Activated CD4-positive, alpha-beta T cell treated with anti-CD3 and anti-CD28 coated beads for 36 hours (primary cell): ENCODE measurements around the gene IFT88. TPM values are rescaled to one million over a fixed set of nuclear protein-coding genes. Genes with fewer than 3 reads are reported as not detected.

Experiments
- ATAC-seq: fragments of 200-7000 bp; cut with Tn5 transposase; one replicate; pipeline ENCODE4 v1.10.0; 2021; ENCODE audit warnings: mild to moderate bottlenecking, moderate library complexity
- CTCF ChIA-PET: fragments of 350-600 bp; sonication (Branson Sonifier 250); formaldehyde crosslinking; loops from one replicate; lab custom pipeline; 2021; ENCODE audit warnings: antibody characterized with exemption; lab: Charles Lee
- POLR2A ChIA-PET: fragments of 350-600 bp; sonication (Branson Sonifier 250); formaldehyde crosslinking; loops from one replicate; lab custom pipeline; 2021; ENCODE audit warnings: antibody characterized with exemption, inconsistent platforms; lab: Charles Lee
- DNase-seq: peaks from one replicate; pipeline ENCODE4 v3.0.0-alpha.2; 2020
- H3K27ac Mint-ChIP-seq: one replicate; pipeline ENCODE4 v1.8.0; 2021; ENCODE audit warnings: mixed read lengths
- H3K27me3 Mint-ChIP-seq: one replicate; pipeline ENCODE4 v1.8.0; 2021; ENCODE audit warnings: mixed read lengths
- H3K36me3 Mint-ChIP-seq: one replicate; pipeline ENCODE4 v1.8.0; 2021; ENCODE audit warnings: low read depth, mixed read lengths
- H3K4me1 Mint-ChIP-seq: one replicate; pipeline ENCODE4 v1.8.0; 2021; ENCODE audit warnings: mixed read lengths
- H3K4me3 Mint-ChIP-seq: one replicate; pipeline ENCODE4 v1.8.0; 2021; ENCODE audit warnings: mild to moderate bottlenecking, moderate library complexity, mixed read lengths
- H3K9me3 Mint-ChIP-seq: one replicate; pipeline ENCODE4 v1.8.0; 2021; ENCODE audit warnings: low read depth, mixed read lengths
- intact Hi-C, 2 experiments: fragments of 100-400 bp; cut with DNase I in 1 of 2; cut with micrococcal nuclease in 1 of 2; formaldehyde crosslinking; loops; one replicate each; pipeline versions ENCODE4 v1.14.2 to v1.15.1; 2022 to 2024; cut with DNase I, micrococcal nuclease
- total RNA-seq, 2 experiments: library from RNA; stranded (reverse); gene quantifications; one replicate each; pipeline ENCODE4 v1.2.3, GENCODE V29; 2021

IFT88 gene
- total RNA-seq, 2 experiments from 2014 or later, result 4.7 to 4.8 TPM

- ATAC-seq, result no peak
- Mint-ChIP-seq H3K9me3 (no peaks in the 10 kb centered on the region), H3K27ac (no peak overlapping the region), H3K4me3 (no peak overlapping the region), H3K27me3 (no peaks in the 10 kb centered on the region), H3K4me1 (no peaks in the 10 kb centered on the region), H3K36me3 (peaks cover 4% of the 10 kb centered on the region)
- no peak for DNase-seq
- POLR2A ChIA-PET, result no interaction called here
- intact Hi-C loops, result no loop called here
- CTCF ChIA-PET, result interaction anchor here (0.6 kb wide), 1 partner anchor 131 kb away, joined by 3 read pairs; no protein-coding TSS in a partner anchor
Measured at GRCh38 chr13:20633802-20634201, 66.8 kb downstream of the IFT88 start.

DNA sequence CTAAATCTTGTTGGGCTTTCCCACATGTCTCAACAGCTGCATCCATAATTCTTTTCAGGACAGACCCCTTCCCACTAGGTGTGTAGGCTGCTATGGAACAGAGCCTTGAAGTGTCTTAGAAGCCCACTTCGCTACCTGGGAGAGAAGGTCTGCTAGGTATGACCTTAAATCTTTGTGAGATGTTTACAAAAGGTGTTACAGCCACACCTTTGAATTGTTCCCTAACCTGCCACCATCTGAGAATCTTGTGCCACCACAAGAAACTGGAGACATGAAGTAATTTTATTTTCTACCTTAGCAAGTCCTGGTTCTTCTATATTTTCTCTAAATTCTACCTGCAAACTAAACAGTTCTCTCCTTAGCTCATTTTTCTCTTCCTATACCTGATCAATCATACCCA is 69.1 kb downstream of the IFT88 start:
- H3K4me1 Mint-ChIP-seq, result no peaks in the 10 kb centered on the region
- no peaks in the 10 kb centered on the region for H3K27me3 Mint-ChIP-seq
- CTCF ChIA-PET, result no interaction called here
- no peak for DNase-seq
- no peak overlapping the region for H3K27ac Mint-ChIP-seq
- POLR2A ChIA-PET, result no interaction called here
- ATAC-seq, result no peak
- H3K36me3 Mint-ChIP-seq, result peaks cover 2% of the 10 kb centered on the region
- intact Hi-C loops, result no loop called here
- H3K9me3 Mint-ChIP-seq, result no peaks in the 10 kb centered on the region
- no peak overlapping the region for H3K4me3 Mint-ChIP-seq

- DNase-seq, result no peak
- ATAC-seq, result no peak
- ChIA-PET POLR2A (no interaction called here), CTCF (interaction anchor here (0.9 kb wide), 1 partner anchor 14 kb away, joined by 3 read pairs; no protein-coding TSS in a partner anchor)
- Mint-ChIP-seq H3K4me3 (no peak overlapping the region), H3K27me3 (no peaks in the 10 kb centered on the region), H3K9me3 (no peaks in the 10 kb centered on the region), H3K4me1 (no peaks in the 10 kb centered on the region), H3K27ac (no peak overlapping the region), H3K36me3 (no peaks in the 10 kb centered on the region)
- intact Hi-C loops, result no loop called here
Measured at GRCh38 chr13:20637811-20638210, 70.9 kb downstream of the IFT88 start.

- H3K4me1 Mint-ChIP-seq, result no peaks in the 10 kb centered on the region
- no peak overlapping the region for H3K27ac Mint-ChIP-seq
Measured at GRCh38 chr13:20647758-20648157, 80.8 kb downstream of the IFT88 start.

DNA sequence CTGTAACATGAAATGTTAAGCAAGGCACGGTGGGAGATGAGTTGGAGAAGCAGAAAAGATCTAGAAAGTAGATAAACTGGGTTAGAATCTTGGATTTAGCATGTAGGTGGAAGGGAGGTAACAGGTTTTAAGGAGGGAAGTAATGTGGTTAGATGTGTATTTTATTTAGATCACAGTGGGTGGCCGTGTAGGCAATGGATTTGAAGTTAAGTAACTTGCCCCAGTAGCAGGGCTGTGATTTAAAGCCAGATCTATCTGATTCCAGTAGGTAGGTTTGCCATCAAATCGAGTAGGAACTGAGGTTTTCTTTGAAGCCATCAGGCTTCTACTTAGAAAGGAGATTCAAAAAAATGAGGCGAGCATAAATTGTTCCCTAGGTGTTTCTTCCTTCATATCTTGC is 86.0 kb downstream of the IFT88 start:
- DNase-seq (no peak), ATAC-seq (no peak)
- H3K36me3 Mint-ChIP-seq, result peaks cover 2% of the 10 kb centered on the region
- H3K27me3 Mint-ChIP-seq, result no peaks in the 10 kb centered on the region
- H3K4me3 Mint-ChIP-seq, result no peak overlapping the region
- intact Hi-C loops, result loop anchor here in 1 of 2 experiments (5.0 kb wide), 1 partner anchor 346 kb away; no protein-coding TSS in a partner anchor
- H3K9me3 Mint-ChIP-seq, result no peaks in the 10 kb centered on the region
- no peak overlapping the region for H3K27ac Mint-ChIP-seq
- CTCF ChIA-PET, result no interaction called here
- POLR2A ChIA-PET, result no interaction called here
- H3K4me1 Mint-ChIP-seq, result no peaks in the 10 kb centered on the region

More at GRCh38 chr13:20647758-20648157, 80.8 kb downstream of the IFT88 start:
- DNase-seq (no peak), ATAC-seq (no peak)
- CTCF ChIA-PET, result no interaction called here
- POLR2A ChIA-PET, result no interaction called here
- Mint-ChIP-seq H3K27me3 (no peaks in the 10 kb centered on the region), H3K9me3 (no peaks in the 10 kb centered on the region), H3K36me3 (peaks cover 13% of the 10 kb centered on the region), H3K4me3 (no peak overlapping the region)
- intact Hi-C loops, result no loop called here

DNA sequence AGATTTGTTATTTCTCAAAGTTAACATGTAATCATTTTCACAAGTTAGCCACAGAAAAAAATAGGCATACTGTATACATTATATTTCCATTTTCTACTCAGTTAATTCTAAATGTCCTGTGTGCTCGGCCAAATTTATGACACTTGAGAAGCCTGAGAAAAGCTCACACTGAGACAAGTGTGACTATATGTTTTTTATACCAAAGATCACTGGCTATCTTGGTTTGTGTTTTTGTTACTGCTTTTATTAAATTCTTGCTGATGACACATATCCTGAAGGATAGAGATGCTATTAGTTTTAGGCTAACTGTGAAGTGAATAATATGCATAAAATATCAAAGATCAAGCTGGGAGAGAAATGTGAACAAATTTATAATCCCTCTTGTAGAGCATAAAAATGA is 87.2 kb downstream of the IFT88 start:
- POLR2A ChIA-PET, result no interaction called here
- Mint-ChIP-seq H3K27me3 (no peaks in the 10 kb centered on the region), H3K9me3 (no peaks in the 10 kb centered on the region), H3K4me1 (no peaks in the 10 kb centered on the region), H3K27ac (no peak overlapping the region), H3K4me3 (no peak overlapping the region), H3K36me3 (peaks cover 7% of the 10 kb centered on the region)
- no peak for ATAC-seq
- DNase-seq, result no peak
- CTCF ChIA-PET, result interaction anchor here (1.1 to 1.4 kb wide), 2 partner anchors 11 to 618 kb away, joined by 3 read pairs; no protein-coding TSS in a partner anchor
- intact Hi-C loops, result loop anchor here in 1 of 2 experiments (5.0 kb wide), 1 partner anchor 347 kb away; no protein-coding TSS in a partner anchor

DNA sequence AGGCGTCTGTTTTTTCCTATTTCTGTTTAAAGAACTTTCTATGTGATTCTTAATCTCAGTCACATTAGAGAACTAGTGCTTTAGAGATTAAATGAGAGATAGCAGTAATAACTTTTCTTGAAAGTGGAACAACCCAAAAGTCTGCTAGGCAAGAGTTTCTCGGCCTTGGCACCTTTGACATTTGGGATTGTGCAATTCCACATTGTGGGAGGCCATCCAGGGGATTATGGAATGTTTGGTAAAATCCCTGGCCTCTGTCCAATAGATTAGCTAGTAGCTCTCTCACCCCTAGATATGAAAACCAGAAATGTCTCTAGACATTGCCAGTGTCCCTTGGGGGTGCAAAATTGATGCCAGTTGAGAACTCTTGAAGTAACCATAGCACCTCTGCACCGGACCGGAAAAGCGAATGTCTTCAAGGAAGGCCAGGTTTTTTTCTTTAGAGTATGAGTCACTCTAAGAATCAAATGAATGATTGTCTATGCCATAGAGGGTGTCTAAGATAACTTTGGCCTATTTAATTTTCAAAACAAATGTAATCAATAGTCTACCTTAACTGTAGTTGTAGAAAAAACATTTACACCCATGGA is 91.6 kb downstream of the IFT88 start:
- CTCF ChIA-PET, result interaction anchor here (0.7 kb wide), 1 partner anchor 184 kb away, joined by 3 read pairs; no protein-coding TSS in a partner anchor
- Mint-ChIP-seq H3K36me3 (peaks cover 7% of the 10 kb centered on the region), H3K4me1 (no peaks in the 10 kb centered on the region), H3K27ac (no peak overlapping the region), H3K27me3 (no peaks in the 10 kb centered on the region), H3K9me3 (no peaks in the 10 kb centered on the region), H3K4me3 (no peak overlapping the region)
- no peak for DNase-seq
- POLR2A ChIA-PET, result no interaction called here
- intact Hi-C loops, result no loop called here
- no peak for ATAC-seq

DNA sequence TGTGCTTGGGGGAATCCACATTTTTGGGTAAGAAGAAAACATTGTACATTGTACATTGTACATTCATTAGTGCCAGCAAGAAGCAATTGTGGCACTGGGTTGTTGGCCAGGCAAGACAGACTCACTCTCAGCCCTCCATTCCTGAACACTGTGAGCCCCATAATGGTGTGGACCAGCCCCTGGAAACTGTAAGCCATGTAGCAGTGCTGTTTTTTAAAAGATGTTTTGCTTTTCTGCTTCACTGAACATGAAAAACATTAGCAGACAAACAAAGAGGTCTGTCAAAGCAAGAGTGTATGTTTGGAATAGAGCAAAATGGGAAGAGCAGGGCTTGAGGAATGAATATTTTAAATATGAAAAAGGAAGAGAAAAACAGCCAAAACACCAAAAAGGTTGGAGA is 97.4 kb downstream of the IFT88 start:
- no peak overlapping the region for H3K27ac Mint-ChIP-seq
- H3K4me1 Mint-ChIP-seq, result no peaks in the 10 kb centered on the region
- DNase-seq (no peak), ATAC-seq (no peak)
- CTCF ChIA-PET, result no interaction called here
- intact Hi-C loops, result no loop called here
- H3K36me3 Mint-ChIP-seq, result peaks cover 5% of the 10 kb centered on the region
- no peak overlapping the region for H3K4me3 Mint-ChIP-seq
- no peaks in the 10 kb centered on the region for H3K27me3 Mint-ChIP-seq
- POLR2A ChIA-PET, result no interaction called here
- no peaks in the 10 kb centered on the region for H3K9me3 Mint-ChIP-seq

DNA sequence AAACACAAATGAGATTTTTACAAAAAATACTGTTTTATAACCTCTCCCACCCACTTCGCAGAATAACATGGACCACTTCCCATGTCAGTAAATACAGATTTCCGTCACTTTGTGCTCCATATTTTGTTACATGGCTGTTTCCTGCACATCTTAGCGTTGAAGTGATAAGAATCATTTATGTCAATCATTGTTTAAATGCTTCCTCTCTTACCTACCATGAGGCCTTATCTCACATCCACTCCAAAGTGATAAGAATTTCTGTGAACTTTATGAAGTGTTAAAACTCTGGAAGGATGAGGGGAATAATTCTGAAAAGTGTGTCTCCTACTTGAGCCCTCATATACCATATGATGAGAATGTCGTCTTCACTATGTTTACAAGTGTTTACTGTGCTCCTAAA is 100.0 kb downstream of the IFT88 start:
- intact Hi-C loops, result no loop called here
- POLR2A ChIA-PET, result no interaction called here
- H3K27me3 Mint-ChIP-seq, result no peaks in the 10 kb centered on the region
- no peaks in the 10 kb centered on the region for H3K4me1 Mint-ChIP-seq
- H3K27ac Mint-ChIP-seq, result no peak overlapping the region
- H3K4me3 Mint-ChIP-seq, result no peak overlapping the region
- DNase-seq, result no peak
- peaks cover 5% of the 10 kb centered on the region for H3K36me3 Mint-ChIP-seq
- CTCF ChIA-PET, result interaction anchor here (0.8 kb wide), 1 partner anchor 11 kb away, joined by 3 read pairs; no protein-coding TSS in a partner anchor
- ATAC-seq, result no peak
- no peaks in the 10 kb centered on the region for H3K9me3 Mint-ChIP-seq

DNA sequence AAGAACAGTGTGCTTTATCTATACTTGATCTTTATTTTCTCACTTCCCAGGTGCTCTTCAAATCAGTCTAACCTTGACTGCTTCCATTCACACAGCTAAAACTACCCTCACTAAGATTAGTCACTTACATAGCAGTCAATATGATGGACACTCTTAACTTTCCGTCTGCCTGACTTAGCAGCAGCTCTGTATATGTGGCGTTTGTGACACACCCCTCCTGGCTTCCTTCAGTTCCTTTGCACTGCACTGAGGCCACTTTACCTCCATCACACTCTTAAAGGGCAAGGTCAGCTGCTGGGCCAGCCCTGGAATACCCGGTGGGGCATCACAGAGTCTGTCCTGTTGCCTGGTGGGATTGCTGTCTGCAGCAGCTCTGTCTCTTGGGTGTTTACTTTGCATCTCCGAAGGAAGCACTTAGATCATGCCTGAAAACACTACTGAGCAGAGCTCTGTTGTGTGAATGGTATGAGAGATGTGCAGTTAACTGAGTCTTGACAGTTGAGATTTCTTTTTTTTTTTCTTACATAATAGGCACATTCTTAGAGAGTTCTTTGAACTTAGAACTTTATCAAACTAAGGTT is 101.0 kb downstream of the IFT88 start:
- intact Hi-C loops, result no loop called here
- no peak overlapping the region for H3K4me3 Mint-ChIP-seq
- no peak overlapping the region for H3K27ac Mint-ChIP-seq
- DNase-seq (no peak), ATAC-seq (no peak)
- H3K36me3 Mint-ChIP-seq, result peaks cover 5% of the 10 kb centered on the region
- ChIA-PET CTCF (interaction anchor here (0.8 to 1.0 kb wide), 2 partner anchors 10 to 175 kb away, joined by 3 read pairs; no protein-coding TSS in a partner anchor), POLR2A (no interaction called here)
- H3K9me3 Mint-ChIP-seq, result no peaks in the 10 kb centered on the region
- H3K4me1 Mint-ChIP-seq, result no peaks in the 10 kb centered on the region
- H3K27me3 Mint-ChIP-seq, result no peaks in the 10 kb centered on the region

DNA sequence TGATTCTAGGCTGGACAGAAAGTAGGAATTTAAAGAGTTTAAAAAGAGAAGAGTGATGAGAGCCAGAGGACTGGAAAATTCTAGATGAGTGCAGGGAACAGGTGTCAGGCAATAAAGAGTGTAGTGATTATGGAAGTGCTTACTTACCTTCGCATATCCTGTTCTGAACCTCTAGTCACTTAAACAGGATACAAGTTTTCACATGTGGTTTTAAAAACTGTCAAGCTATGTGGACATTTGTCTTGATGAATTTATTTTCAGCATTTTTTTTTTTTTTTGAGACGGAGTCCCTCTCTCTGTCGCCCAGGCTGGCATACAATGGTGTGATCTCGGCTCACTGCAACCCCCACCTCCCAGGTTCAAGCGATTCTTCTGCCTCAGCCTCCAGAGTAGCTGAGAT is 102.2 kb downstream of the IFT88 start:
- Mint-ChIP-seq H3K27me3 (no peaks in the 10 kb centered on the region), H3K36me3 (peaks cover 4% of the 10 kb centered on the region), H3K4me3 (no peak overlapping the region), H3K4me1 (no peaks in the 10 kb centered on the region), H3K9me3 (no peaks in the 10 kb centered on the region), H3K27ac (no peak overlapping the region)
- ATAC-seq (no peak), DNase-seq (no peak)
- CTCF ChIA-PET, result no interaction called here
- intact Hi-C loops, result no loop called here
- POLR2A ChIA-PET, result no interaction called here

DNA sequence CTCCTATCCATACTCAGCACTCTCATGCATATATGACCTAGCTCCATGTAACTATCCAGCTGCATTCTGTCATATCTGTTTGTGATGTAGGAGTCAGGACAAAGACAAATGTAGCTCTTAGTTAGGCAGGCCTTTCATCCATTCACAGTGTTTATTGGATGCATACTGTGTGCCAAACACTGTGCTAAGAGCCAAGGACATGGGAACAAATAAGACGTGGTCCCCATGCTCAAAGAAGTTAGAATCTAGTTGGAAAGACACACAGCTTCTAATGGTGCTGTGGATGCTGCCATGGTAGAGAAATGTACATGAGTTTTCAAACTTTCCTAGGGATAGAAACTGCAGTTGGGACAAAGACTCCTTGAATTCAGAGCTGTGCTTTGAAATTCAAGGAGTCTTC is 104.8 kb downstream of the IFT88 start:
- Mint-ChIP-seq H3K27ac (no peak overlapping the region), H3K27me3 (no peaks in the 10 kb centered on the region), H3K4me1 (no peaks in the 10 kb centered on the region), H3K36me3 (no peaks in the 10 kb centered on the region), H3K4me3 (no peak overlapping the region), H3K9me3 (no peaks in the 10 kb centered on the region)
- POLR2A ChIA-PET, result no interaction called here
- CTCF ChIA-PET, result interaction anchor here (1.0 kb wide), 1 partner anchor 178 kb away, joined by 5 read pairs; no protein-coding TSS in a partner anchor
- DNase-seq (no peak), ATAC-seq (no peak)
- intact Hi-C loops, result no loop called here
